K562 (cell line): ENCODE measurements around the gene DNAH1. TPM values are rescaled to one million over a fixed set of nuclear protein-coding genes. Genes with fewer than 3 reads are reported as not detected.

Experiments used
- ATAC-seq: fragments of 200-7000 bp; cut with Tn5 transposase; 3 replicates; pipeline ENCODE4 v1.9.1; 2020; ENCODE audit warnings: moderate library complexity
- BruUV-seq: library from RNA; stranded (reverse); fragments of 400-500 nt; replicated peaks from 2 replicates; lab custom pipeline; 2021; lab: Mats Ljungman, UMichigan
- CTCF ChIA-PET: fragments of 300-600 bp; formaldehyde crosslinking; extraction: SDS; loops from one replicate; lab custom pipeline; 2021; ENCODE audit warnings: low intra/inter-chr PET ratio; lab: Yijun Ruan, JAX
- POLR2A ChIA-PET: fragments of 300-600, 350-650 bp; sonication (Branson Sonifier 250); formaldehyde crosslinking; extraction: SDS; loops from one replicate; lab custom pipeline; 2021; ENCODE audit warnings: antibody characterized with exemption, inconsistent platforms; lab: Yijun Ruan, JAX
- DNase-seq, 4 experiments: peaks; one replicate each; pipeline versions ENCODE4 v3.0.0 to v3.0.0-alpha.2; 2011 to 2018; ENCODE audit warnings: low spot score in 3 of 4, mixed read lengths in 3 of 4; ENCODE audit errors: extremely low read depth in 1 of 4
- FAIRE-seq: peaks from 2 replicates; lab custom pipeline; 2011; peaks lifted over from hg19 to GRCh38; lab: Jason Lieb, UNC
- H2AFZ ChIP-seq: 2 replicates; pipeline ENCODE4 v1.6.0; 2011; ENCODE audit warnings: low read depth, low read length, control low read depth, inconsistent platforms
- H3K27ac ChIP-seq: fragments of 200-600 bp; 3 replicates; pipeline ENCODE4 v1.8.0; 2011; ENCODE audit warnings: low read depth, mild to moderate bottlenecking, control low read depth, inconsistent platforms, low read length, moderate library complexity, mixed read lengths; ENCODE audit errors: extremely low read depth
- H3K27me3 ChIP-seq, 2 experiments: fragments of 300-600 bp in 1 of 2; 2 replicates in 1 of 2; 3 replicates in 1 of 2; pipeline versions ENCODE4 v1.6.0 to v1.8.0; 2011; ENCODE audit warnings: inconsistent platforms in 2 of 2, low read length in 2 of 2, mild to moderate bottlenecking in 1 of 2, mixed read lengths in 1 of 2, moderate library complexity in 1 of 2; ENCODE audit not compliant: control insufficient read depth in 2 of 2, insufficient read depth in 2 of 2
- H3K36me3 ChIP-seq: fragments of 300-600 bp; 3 replicates; pipeline ENCODE4 v1.8.0; 2011; ENCODE audit warnings: mild to moderate bottlenecking, low read length, inconsistent platforms; ENCODE audit not compliant: control insufficient read depth, insufficient read depth
- H3K4me1 ChIP-seq, 2 experiments: fragments of 200-600 bp in 1 of 2; replicated peaks in 1 of 2; 2 replicates in 1 of 2; 3 replicates in 1 of 2; pipeline versions ENCODE4 v1.5.1 to v1.8.0; 2011; ENCODE audit warnings: inconsistent platforms in 2 of 2, low read length in 2 of 2, mild to moderate bottlenecking in 1 of 2, mixed read lengths in 1 of 2, moderate library complexity in 1 of 2; ENCODE audit not compliant: control insufficient read depth in 2 of 2, insufficient read depth in 2 of 2
- H3K4me2 ChIP-seq: 2 replicates; pipeline ENCODE4 v1.6.1; 2011; ENCODE audit warnings: low read length, control low read depth, inconsistent platforms, mixed read lengths; ENCODE audit not compliant: insufficient read depth
- H3K4me3 ChIP-seq: fragments of 200-600 bp; sonication (generic), shearing (Covaris generic); 2 replicates; pipeline ENCODE4 v1.5.1; 2016; ENCODE audit warnings: control low read depth, inconsistent platforms
- H3K79me2 ChIP-seq: fragments of 200-600 bp; 3 replicates; pipeline ENCODE4 v1.8.0; 2011; ENCODE audit warnings: low read length, inconsistent platforms; ENCODE audit not compliant: control insufficient read depth, insufficient read depth
- H3K9ac ChIP-seq, 2 experiments: 2 replicates each; pipeline versions ENCODE4 v1.6.0 to v1.6.1; 2011; ENCODE audit warnings: low read depth in 2 of 2, low read length in 2 of 2, control low read depth in 1 of 2, inconsistent platforms in 1 of 2, mild to moderate bottlenecking in 1 of 2, mixed read lengths in 1 of 2; ENCODE audit not compliant: insufficient read depth in 1 of 2
- H3K9me1 ChIP-seq: one replicate; pipeline ENCODE4 v1.6.0; 2011; ENCODE audit warnings: inconsistent platforms, mild to moderate bottlenecking, low read length, moderate library complexity; ENCODE audit not compliant: control insufficient read depth, insufficient read depth
- H3K9me3 ChIP-seq: replicated peaks from 2 replicates; pipeline ENCODE4 v1.5.1; 2011; ENCODE audit warnings: low read depth, low read length, inconsistent platforms; ENCODE audit not compliant: control insufficient read depth, insufficient read depth
- H4K20me1 ChIP-seq: replicated peaks from 2 replicates; pipeline ENCODE4 v1.6.1; 2011; ENCODE audit warnings: low read length, inconsistent platforms, mixed read lengths; ENCODE audit not compliant: control insufficient read depth, insufficient read depth
- C11orf30 ChIP-seq: fragments of 450-650 bp; IDR thresholded peaks from 2 replicates; pipeline ENCODE4 v1.6.1; 2016; ENCODE audit warnings: low read depth, mild to moderate bottlenecking
- CHD4 ChIP-seq: fragments of 200-600 bp; sonication (generic); IDR thresholded peaks from 3 replicates; pipeline ENCODE4 v1.6.1; 2012; ENCODE audit warnings: low read depth, mild to moderate bottlenecking, mixed read lengths, low read length, inconsistent platforms; ENCODE audit not compliant: insufficient read depth, insufficient replicate concordance, poor library complexity, severe bottlenecking
- DIDO1 ChIP-seq: fragments of 450-650 bp; IDR thresholded peaks from 2 replicates; pipeline ENCODE4 v1.6.1; 2016; ENCODE audit warnings: low read depth, missing biosample characterization, missing genetic modification characterization
- ESRRA ChIP-seq: fragments of 450-650 bp; IDR thresholded peaks from 2 replicates; pipeline ENCODE4 v1.6.1; 2014; ENCODE audit warnings: low read depth, mild to moderate bottlenecking, moderate library complexity, borderline replicate concordance
- HDGF ChIP-seq: fragments of 450-650 bp; IDR thresholded peaks from 2 replicates; pipeline ENCODE4 v1.6.1; 2016
- LEF1 ChIP-seq: fragments of 450-650 bp; IDR thresholded peaks from 2 replicates; pipeline ENCODE4 v1.6.1; 2016; ENCODE audit warnings: mild to moderate bottlenecking
- MXI1 ChIP-seq: IDR thresholded peaks from 2 replicates; pipeline ENCODE4 v1.6.1; 2011; ENCODE audit warnings: low read depth, mild to moderate bottlenecking, improper control_type of control experiment, low read length
- PBX2 ChIP-seq, 2 experiments: IDR thresholded peaks in 1 of 2; conservative IDR thresholded peaks in 1 of 2; 2 replicates each; pipeline ENCODE4 v1.6.1; 2016; ENCODE audit warnings: low read depth in 2 of 2, mild to moderate bottlenecking in 1 of 2, missing compliant biosample characterization in 1 of 2, missing genetic modification characterization in 1 of 2, moderate library complexity in 1 of 2
- WGBS: fragments of 100-300 bp; shearing (Covaris generic); methylation state at CpG from one replicate; pipeline ENCODE4 v1.1.6; 2016; ENCODE audit warnings: low coverage, mixed read lengths; ENCODE audit not compliant: insufficient coverage; ENCODE audit errors: missing lambda C conversion rate; 5-methylcytosine and 5-hydroxymethylcytosine counted together
- in situ Hi-C: fragments of 300-500 bp; cut with MboI; formaldehyde crosslinking; loops from 4 replicates; pipeline ENCODE4 v1.15.0; 2018; ENCODE audit warnings: inconsistent platforms, mixed read lengths
- intact Hi-C: fragments of 100-400 bp; cut with micrococcal nuclease; formaldehyde crosslinking; loops from 2 replicates; pipeline ENCODE4 v1.14.2; 2022
- polyA plus RNA-seq, 8 experiments: library from polyadenylated mRNA; depleted of rRNA in 4 of 8; stranded (reverse) in 5 of 8; unstranded in 3 of 8; fragments of >200 nt; fragmentation: Nextera tagmentation in 2 of 8; fragmentation: Illumina TruSeq in 1 of 8; extraction: Ambion mirVana in 2 of 8; extraction: Trizol in 1 of 8; gene quantifications; 2 replicates each; pipeline versions ENCODE4 v1.2.1 to v1.2.3, GENCODE V29; 2011 to 2014; ENCODE audit warnings: inconsistent platforms in 1 of 8, missing spikeins in 1 of 8
- total RNA-seq, 7 experiments: library from RNA; depleted of rRNA in 6 of 7; stranded (reverse); fragments of >200 nt in 6 of 7; fragmentation: Illumina TruSeq in 2 of 7; extraction: Trizol in 2 of 7; gene quantifications; 2 replicates each; pipeline versions ENCODE4 v1.2.1 to v1.2.3, GENCODE V29; 2011 to 2021; ENCODE audit warnings: low replicate concordance in 1 of 7
- TF ChIP-seq, protein P1 (sequence below), 2 experiments: fragments of 450-650 bp; formaldehyde crosslinking in 1 of 2; IDR thresholded peaks; 2 replicates each; pipeline versions ENCODE4 v1.4.0 to v1.6.1; 2014 to 2020; ENCODE audit warnings: mild to moderate bottlenecking in 2 of 2, borderline replicate concordance in 1 of 2, low read depth in 1 of 2

DNAH1 gene
- total and polyA plus RNA-seq, 9 of the 15 experiments (the other 6 are each of a cell fraction or from before 2014, with no cell fraction given), result 0.04 to 0.84 (median 0.50) TPM

DNA sequence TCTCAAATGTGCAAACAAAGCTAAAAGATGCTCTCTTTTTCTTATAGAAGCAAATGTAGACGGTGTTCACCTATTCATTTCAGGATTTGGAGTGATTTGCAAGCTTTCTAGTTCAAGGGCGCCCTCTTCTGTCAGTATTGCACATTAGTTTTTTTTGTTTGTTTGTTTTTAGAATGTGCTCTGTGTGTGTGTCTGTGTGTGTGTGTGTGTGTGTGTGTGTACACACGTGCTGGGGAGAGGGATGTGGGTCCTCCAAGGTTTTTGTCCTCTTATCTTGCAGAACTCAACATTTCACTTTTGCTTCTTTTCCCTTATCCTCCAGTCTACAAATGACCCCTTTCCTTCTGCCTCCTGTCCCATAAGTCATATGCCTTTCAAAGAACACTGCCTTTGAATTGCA, 23.5 kb downstream of the DNAH1 start:
- FAIRE-seq (peak; percentile 88), ATAC-seq (peak; percentile 64), DNase-seq (peak; percentile 38 to 77 (median 41))
- POLR2A ChIA-PET, result interaction anchor here (0.6 to 1.0 kb wide), 4 partner anchors 10 to 108 kb away, joined by 3 to 5 read pairs (median 4); no protein-coding TSS in a partner anchor
- Histone ChIP-seq H3K4me1 (no peaks in the 10 kb centered on the region), H2AFZ (no peak overlapping the region), H3K9me3 (no peaks in the 10 kb centered on the region), H3K4me2 (no peak overlapping the region), H4K20me1 (no peaks in the 10 kb centered on the region), H3K79me2 (no peaks in the 10 kb centered on the region), H3K9ac (no peak overlapping the region), H3K4me3 (no peak overlapping the region), H3K9me1 (no peaks in the 10 kb centered on the region), H3K36me3 (no peaks in the 10 kb centered on the region), H3K27ac (no peak overlapping the region), H3K27me3 (no peaks in the 10 kb centered on the region)
- intact Hi-C loops (loop anchor here (1.0 to 5.0 kb wide), 4 partner anchors 46 to 337 kb away; no protein-coding TSS in a partner anchor), in situ Hi-C loops (loop anchor here (5.0 kb wide), 1 partner anchor 47 kb away; no protein-coding TSS in a partner anchor)
- 3% methylated on average over 3 of the region's 3 CpGs for WGBS
- CTCF ChIA-PET, result interaction anchor here (0.7 to 2.6 kb wide), 5 partner anchors 46 to 338 kb away, joined by 3 to 36 read pairs (median 4); no protein-coding TSS in a partner anchor
- no TSS peak for BruUV-seq
- TF ChIP-seq ESRRA, result no peak
- 0 out of 2 replicates have a peak, but pooled peaks have one; percentile 49 for TF ChIP-seq HDGF
- TF ChIP-seq LEF1, result 0 out of 2 replicates have a peak, but pooled peaks have one; percentile 20
- TF ChIP-seq CHD4, result no peak
- TF ChIP-seq C11orf30, result peak; percentile 10; the same call in 1 of the 2 replicates
- 0 out of 2 replicates have a peak, but pooled peaks have one; percentile 61 for TF ChIP-seq DIDO1 (tag)
- no peak for TF ChIP-seq MXI1
- TF ChIP-seq, protein P1, sequence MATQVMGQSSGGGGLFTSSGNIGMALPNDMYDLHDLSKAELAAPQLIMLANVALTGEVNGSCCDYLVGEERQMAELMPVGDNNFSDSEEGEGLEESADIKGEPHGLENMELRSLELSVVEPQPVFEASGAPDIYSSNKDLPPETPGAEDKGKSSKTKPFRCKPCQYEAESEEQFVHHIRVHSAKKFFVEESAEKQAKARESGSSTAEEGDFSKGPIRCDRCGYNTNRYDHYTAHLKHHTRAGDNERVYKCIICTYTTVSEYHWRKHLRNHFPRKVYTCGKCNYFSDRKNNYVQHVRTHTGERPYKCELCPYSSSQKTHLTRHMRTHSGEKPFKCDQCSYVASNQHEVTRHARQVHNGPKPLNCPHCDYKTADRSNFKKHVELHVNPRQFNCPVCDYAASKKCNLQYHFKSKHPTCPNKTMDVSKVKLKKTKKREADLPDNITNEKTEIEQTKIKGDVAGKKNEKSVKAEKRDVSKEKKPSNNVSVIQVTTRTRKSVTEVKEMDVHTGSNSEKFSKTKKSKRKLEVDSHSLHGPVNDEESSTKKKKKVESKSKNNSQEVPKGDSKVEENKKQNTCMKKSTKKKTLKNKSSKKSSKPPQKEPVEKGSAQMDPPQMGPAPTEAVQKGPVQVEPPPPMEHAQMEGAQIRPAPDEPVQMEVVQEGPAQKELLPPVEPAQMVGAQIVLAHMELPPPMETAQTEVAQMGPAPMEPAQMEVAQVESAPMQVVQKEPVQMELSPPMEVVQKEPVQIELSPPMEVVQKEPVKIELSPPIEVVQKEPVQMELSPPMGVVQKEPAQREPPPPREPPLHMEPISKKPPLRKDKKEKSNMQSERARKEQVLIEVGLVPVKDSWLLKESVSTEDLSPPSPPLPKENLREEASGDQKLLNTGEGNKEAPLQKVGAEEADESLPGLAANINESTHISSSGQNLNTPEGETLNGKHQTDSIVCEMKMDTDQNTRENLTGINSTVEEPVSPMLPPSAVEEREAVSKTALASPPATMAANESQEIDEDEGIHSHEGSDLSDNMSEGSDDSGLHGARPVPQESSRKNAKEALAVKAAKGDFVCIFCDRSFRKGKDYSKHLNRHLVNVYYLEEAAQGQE (IDR thresholded peaks at IDR 0.05; ENCODE audit: borderline replicate concordance), result peak; percentile 89
- TF ChIP-seq, protein P1 (CRISPR knock-in tag; IDR thresholded peaks at IDR 0.05; ENCODE audit: low read depth), result no peak
- TF ChIP-seq PBX2 (CRISPR knock-in tag; IDR thresholded peaks at IDR 0.05; ENCODE audit: low read depth), result no peak
- no peak for TF ChIP-seq PBX2 (tag; conservative IDR thresholded peaks at IDR 0.05; ENCODE audit: low read depth)
